GM12873 (cell line): ENCODE measurements around the gene TMEM179.

Experiments used
- CTCF ChIP-seq: IDR thresholded peaks from 2 replicates; pipeline ENCODE4 v1.5.1; 2012; ENCODE audit warnings: low read depth, mild to moderate bottlenecking, moderate library complexity, low read length, control low read depth; ENCODE audit not compliant: insufficient read depth; ENCODE audit errors: missing control alignments

TMEM179 gene

DNA sequence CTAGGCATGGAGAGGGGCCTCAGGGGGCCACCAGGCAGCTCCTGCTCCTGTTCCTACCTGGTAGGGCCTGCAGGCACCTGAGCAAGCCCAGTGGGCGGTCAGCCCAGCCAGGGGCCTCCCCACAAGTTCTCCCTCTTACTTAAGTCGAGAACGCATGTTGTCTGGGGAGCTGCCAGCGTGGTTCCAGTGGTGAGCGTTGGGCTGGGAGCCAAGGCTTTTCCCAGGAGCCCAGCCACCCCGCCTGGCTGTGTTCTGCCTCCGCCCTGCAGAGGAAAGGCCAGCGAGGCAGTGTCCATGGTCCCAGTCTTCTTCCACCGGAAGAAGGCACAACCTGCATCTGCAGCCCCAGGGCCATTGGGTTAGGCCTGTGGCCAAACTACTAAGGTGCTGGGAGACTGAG, 23.6 kb downstream of the TMEM179 start:
- TF ChIP-seq CTCF, result no peak

GRCh38 chr14:104579507-104579906, 25.1 kb downstream of the TMEM179 start, which contains the start of gene C14orf180:
Gene C14orf180, plus strand, starts transcription at chr14:104579764. Its CDS starts 6,667 bp downstream, at chr14:104586431.
- TF ChIP-seq CTCF, result no peak

DNA sequence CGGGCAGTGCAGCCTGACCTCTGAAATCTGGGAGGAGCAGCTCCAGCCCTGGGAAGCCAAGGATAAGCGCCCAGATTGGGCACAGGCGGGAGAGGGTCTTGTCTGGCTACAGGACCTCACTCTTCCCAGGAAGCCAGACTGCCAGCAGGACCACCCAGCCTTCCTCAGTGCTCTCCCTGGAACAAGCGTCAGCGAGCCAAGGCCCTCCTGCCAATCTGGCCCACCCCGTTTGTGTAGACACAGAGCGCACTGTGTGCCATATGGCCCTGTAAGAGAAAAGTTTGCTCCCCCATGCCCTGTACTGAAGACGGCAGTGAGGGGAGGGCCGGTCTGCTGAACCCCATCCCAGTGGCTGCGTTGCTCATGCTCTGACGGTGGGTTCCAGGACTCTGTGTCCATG, 26.3 kb downstream of the TMEM179 start:
- TF ChIP-seq CTCF, result no peak

- no peak for TF ChIP-seq CTCF
Observed at GRCh38 chr14:104577847-104578301, 26.7 kb downstream of the TMEM179 start.

- no peak for TF ChIP-seq CTCF
Observed at GRCh38 chr14:104577426-104577825, 27.1 kb downstream of the TMEM179 start.

DNA sequence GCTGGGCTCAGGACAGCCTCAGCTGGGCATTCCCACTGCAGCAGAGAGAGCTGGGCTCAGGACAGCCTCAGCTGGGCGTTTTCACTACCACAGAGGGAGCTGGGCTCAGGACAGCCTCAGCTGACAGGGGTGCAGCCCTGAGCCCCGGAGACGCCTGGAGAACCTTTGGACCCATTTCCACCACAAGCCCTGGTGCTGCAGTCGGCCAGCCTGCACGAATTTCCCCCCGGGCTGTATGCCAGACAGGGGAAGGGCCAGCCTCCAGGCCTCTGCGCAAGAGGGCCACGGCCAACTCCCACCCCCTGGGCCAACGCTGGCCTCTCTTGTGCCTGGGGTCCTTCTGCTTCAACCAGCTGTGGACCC, 27.6 kb downstream of the TMEM179 start:
- no peak for TF ChIP-seq CTCF

GRCh38 chr14:104576232-104576969, 28.2 kb downstream of the TMEM179 start:
- no peak for TF ChIP-seq CTCF
